HG03097 (cell line): Measurements from ENCODE around the gene SND1.

ENCODE experiments used
- ATAC-seq: cut with Tn5 transposase; IDR thresholded peaks from one replicate; pipeline ENCODE4 v1.9.1; 2021; ENCODE audit not compliant: unreplicated experiment, low FRiP score

The SND1 gene

DNA sequence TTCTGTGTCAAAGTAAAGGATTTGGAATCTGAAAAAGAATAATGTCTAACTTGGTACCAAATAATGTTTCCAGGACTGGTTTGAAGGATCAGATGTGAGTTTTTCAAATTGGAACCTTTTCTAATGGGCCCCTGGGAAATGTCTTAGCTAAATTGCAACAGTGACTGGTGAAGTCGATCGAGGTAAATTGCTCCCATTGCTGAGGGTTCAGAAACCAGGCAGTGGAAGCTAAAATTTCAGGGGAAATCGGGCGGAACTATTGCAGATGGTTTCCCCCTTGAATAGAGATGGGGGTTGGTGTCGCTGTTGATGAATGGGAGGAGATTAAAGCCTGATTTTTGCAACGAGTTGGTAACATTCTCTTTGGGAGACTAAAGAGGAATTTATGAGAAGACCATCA lies 112.7 kb downstream of the SND1 start:
- ATAC-seq: no peak

DNA sequence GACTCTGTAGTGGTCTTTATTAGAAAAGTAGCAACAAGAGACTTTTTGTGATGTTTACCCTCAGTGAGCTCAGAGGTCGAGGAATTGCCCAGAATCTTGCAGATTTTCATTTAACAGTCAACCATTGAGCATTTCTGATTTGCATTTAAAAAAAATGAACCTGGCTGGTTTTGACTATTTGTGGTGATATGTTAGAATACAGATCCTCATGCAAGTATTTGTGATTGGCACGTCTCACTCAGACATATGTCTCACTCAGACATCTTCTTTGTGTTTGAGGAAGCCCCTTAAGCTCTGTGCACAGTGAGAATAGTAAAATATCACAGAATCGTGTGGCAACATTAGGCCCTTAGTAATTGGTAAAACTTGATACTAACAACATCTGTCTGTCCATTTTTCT lies 113.2 kb downstream of the SND1 start:
- ATAC-seq: no peak

DNA sequence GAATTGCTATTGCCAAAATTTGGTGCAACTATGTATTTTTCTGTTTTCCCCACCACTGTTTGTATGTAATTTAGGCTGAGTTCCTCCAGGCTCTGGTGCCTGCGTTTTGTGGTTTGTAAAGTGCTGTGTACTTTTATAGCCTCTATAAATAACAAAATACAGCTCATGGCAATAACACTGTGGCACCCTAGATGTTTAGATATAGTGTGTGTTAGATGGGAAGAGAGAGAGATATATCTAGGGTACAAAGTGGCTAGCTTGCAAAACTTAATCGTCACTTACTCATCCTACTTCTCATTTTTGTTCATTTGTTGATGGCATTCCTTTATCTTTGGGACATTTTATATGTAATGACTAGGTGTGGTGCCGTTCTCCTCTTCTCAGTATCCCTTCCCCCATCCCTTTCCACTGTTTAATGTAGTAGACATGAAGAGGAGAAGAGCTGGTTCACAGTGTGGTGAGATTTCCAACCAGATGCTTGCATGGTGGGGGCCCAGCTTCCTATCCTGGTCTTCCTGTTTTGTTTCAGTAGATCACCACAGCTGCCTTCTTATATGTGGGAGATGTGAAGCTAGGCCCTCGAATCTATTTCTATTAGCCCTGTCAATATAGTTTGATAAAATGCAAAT lies 115.0 kb downstream of the SND1 start:
- no peak for ATAC-seq

DNA sequence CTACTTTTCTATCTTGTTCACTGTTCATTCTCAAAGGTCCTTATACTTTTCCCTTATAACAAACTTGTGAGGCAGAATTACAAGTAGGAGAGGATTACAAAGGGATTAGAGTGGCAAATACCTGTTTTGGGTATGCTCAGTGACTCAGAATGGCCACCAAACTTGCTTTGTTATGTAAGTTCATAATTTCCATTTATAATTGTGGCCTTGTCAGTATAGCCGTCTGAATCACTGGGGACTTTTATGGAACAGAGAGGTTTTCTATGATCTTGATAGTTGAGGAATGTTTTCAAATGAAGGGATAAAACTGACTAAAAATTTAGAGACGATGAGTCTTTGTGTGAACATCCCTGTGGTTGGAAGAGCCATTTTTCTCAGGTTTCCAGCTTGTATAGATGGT lies 116.2 kb downstream of the SND1 start:
- no peak for ATAC-seq

DNA sequence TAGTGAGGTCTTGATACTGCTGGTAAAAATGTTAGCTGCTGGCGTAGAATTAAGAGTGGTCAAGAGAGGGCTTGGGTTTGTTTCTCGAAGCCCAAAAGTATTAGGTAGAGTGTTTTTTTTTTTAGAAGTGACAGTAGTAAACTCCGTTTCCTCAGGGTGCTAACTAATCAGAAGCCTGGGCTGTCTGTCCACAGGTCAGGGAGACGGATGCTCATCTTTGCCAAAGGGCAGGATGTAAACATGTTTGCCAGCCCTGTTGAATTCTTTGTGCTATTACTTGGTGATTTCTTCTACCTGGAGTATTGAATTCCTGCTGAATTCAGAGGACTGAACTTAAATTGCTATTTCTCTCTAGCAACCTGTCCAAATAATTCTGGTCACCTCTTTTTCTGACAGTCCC lies 117.1 kb downstream of the SND1 start:
- no peak for ATAC-seq

DNA sequence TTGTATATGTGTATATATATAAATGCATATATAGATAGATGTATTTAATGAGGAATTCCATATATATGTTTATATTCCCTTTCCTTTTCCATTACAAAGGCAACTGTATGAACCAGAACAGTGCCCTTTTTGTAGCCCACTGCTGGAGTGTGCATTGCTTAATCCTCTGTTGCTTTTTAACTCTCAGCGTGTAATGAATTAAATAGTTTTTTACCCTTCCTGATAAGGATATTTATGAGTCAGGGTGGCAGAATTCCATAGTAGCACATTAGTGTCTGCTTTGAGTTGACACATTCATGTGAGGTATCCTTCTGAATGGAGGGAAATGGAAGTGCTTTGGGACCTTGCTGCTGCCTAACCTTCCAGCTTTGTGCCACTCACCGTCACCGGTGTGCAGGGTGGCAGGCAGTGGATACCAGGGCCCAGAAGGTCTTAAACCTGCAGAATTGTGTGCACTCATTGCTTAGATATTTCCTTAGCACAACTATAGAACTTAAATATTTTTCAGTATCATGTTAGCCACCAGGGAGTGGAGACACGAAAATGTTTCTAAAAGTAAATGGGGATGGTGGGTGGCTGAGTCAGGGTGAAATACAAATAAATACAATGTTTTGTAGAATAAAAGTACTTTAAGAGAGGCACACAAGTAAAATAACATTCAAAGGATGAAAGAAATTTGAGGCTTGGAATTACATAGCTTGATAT lies 117.9 kb downstream of the SND1 start:
- ATAC-seq: no peak

DNA sequence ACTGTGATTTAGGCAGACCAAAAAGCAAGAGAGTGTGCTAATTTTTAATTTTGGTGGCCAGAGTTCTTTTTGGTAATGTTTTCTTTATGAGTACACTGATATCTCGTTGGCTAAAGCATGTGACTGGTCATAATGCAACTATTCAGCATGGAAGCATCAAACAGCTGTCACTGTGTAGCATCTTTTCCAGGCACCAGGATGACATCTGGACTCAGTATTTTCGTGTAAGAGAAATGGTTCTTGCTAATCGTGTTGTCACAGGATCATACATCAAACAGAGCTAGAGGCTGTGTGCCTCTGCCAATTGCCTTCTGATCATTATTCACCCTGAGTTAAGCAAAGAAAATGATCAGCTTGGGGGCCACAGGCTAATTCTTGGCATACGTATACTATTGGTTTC lies 118.9 kb downstream of the SND1 start:
- ATAC-seq: no peak

DNA sequence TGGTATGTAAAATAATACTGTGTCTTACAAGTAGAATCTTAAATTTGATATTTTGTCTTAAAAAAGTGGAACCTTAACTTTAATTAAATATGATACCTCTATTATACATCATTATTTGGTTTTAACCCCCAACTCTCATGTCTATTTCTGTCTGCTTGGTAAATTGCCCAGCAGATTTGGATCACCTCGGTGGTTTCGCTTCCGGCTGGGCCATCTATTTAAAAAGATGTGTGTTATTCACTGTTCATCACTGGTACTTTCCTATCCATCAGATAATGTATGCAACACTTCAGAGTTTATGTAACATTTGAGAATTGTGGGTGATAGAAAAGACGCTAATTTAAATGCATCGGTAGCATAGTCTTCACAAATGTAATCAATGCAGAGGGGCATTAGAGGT lies 119.7 kb downstream of the SND1 start:
- no peak for ATAC-seq

DNA sequence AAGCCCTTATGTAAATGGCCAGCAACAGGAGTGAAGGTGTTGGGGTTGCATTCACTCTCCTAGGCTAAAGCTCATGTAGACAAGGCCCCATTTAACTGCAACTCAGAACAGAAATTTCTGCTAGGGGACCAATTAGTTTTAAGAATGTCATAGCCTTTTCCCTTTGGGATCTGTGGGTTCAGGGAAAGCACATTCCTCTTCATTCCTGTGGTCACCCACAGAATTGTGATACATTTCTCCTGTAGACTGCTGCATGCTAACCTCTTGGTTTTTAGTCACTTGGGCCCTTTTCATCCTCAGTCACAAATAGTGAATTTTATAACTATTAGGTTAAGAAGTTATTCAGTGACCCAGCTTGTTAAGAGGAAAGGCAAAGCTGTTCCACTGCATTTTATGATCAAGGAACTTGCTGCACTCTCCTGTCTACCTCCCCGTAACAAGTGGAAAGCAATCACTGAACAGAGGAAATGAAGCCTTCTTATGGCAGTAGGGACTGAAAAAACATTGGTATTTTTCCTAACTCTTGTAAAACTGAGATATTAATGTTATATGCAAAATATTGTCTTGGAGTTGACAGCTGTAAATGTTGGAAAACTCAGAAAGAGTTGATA lies 124.9 kb downstream of the SND1 start:
- ATAC-seq: no peak

DNA sequence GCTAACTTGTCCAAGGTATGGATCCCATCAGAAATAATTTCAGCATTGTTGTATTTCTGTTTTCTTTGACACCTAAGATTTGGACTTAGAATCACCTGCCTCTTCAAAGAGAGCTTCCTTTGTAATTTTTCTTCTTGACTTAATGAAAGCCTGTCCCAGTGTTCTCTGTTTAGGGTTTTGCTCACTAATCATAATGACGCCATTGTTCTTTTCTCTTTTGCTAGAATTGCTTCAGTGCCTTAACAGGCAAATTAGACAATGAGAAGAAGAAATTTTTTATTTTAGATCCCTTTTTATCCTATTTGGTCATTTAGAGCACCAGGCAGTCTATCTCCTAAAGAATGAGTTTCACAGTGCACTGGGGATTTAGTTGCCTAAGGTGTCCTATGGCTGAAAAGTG lies 128.5 kb downstream of the SND1 start:
- ATAC-seq: no peak

DNA sequence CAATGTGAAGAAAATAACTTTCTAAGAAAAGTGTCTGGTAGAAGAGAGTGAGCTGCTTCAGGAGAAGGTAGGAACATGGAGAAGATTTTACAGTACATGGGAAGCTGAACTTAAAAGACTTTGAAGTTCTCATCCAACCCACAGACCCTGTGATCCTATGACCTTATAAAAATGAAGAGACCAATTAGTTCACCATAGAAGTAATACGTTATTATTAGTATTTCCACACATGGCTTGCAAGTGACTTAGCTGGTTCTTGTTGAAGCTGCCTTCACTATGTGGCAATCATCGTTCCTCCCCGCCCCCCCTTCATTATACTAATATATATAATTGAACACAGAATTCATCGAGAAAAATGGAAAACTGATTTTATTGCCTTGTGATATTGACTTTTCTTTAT lies 129.1 kb downstream of the SND1 start:
- ATAC-seq: no peak

DNA sequence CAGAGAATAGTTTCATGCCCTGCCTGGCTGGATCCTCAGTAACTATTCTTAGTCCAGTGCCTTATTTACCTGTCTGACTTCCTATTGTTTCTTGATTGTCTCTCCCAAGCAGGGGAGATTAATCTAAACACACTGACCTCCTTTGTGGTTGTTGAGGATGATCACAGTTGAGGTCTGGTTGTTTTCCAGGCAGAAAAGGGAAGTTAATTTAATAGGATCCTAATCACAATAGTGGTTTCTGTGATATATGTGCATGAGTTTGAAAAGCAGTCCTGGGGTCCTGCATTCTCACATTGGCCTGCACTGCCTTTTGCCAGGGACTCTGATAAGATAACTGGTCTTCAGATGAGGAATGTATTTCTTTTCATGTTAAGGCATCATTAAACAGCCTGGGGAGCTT lies 130.1 kb downstream of the SND1 start:
- ATAC-seq: no peak

DNA sequence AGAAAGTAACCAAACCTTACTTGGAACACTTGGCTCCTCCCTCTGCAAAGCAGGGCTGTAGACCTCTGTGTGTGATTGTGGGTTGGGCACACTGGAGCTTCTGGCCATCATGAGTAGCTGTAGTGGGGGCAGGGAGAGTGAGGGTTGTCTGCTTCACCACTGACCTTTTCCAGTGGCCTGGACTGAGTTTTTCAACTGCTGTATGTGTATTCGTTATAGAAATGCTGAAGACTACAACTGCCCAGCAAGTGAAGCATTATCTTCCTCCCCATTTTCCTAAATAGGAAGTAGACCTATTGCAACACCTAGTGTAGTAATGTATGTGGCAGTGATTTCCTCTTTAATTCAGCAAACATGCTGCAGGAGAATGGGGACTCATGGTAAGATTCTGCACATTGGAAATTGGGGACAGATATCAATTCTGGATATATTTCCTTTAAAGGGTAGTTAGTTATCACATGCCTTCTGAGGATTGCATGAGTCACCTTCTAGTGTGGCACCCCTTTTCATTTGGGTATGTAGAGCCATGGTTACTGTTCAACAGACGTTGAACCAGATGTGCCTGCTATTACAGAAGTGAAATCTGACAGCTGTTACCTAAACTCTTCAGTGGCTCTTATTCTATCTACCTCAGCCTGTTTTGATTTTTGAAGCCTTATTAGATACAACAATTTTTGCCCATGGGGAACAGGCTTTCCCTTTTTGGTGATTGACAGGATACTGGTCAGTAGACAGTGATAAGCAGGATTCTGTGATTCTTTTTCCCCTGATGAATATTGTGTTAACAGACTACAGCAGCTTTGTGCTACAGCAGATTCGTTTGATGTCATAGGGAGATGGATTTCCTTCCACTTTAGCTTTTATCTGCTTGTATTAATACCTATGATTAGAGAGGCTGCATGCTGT lies 130.9 kb downstream of the SND1 start:
- ATAC-seq: peak; percentile 71

DNA sequence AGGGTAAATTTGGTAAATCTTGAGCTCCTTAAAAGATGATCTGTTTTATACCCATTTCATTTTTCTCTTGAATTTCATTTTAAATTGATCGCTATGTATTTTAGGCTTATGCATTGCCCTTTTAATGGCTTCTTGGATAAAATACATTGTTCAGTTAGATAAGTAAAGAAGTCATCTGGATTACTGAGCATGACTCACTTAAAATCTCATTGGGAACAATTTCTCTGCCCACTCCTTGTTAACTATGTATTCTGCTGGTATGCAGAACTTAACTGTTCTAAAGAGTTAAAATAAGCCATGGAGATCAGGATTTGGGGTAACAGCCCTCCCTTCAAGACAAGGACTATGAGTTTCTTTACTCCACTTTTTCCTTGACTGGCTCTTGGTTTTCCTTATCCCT lies 134.2 kb downstream of the SND1 start:
- ATAC-seq: no peak

DNA sequence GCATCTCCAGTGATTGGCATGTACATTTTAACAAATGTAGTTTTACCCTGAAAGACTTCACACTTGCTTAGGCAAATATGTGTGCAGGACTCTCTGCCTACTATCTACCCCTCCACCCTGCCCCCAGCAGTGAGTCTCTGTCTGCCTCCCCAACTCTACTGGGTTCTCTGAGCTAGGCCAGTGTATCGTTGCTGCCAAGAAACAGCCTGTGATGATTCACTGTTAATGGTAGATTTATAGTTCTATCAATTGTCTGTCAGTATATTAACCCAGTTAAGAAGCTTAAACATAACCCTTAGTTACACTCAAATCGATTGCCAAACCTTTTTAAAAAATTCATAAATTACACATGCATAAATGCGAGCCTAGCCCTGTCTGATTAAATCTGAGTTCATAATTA lies 137.0 kb downstream of the SND1 start:
- ATAC-seq: no peak

DNA sequence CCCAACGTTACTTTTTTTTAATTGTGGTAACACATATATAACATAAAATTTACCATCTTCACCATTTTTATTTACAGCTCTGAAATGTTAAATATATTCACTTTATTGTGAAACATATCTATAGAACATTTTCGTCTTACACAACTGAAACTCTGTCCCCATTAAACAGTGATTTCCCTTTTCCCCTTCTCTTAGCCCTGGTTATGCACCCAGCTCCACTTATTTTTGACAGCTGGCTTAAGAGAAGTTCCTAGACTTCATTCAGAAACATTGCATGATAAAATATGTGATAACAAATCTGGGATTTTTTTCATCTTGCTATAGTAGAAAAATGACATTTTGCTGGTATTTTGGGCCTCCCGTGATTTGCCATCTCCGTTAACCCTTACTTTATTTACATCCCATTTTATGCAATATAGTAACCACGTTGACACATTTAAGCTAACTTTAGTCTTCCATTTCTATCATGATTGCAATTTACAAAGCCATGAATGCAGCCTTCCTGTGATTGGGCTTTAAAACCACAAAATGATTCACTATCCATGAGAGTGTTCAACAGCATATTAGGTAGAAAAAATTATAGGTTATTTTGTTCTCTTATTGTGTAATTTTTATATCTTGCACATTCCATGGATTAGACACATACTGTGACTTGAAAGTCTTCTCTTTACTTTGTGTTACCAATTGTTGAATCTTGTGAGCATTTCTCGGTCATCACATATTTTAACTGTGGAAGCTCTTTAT lies 139.6 kb downstream of the SND1 start:
- ATAC-seq: no peak

DNA sequence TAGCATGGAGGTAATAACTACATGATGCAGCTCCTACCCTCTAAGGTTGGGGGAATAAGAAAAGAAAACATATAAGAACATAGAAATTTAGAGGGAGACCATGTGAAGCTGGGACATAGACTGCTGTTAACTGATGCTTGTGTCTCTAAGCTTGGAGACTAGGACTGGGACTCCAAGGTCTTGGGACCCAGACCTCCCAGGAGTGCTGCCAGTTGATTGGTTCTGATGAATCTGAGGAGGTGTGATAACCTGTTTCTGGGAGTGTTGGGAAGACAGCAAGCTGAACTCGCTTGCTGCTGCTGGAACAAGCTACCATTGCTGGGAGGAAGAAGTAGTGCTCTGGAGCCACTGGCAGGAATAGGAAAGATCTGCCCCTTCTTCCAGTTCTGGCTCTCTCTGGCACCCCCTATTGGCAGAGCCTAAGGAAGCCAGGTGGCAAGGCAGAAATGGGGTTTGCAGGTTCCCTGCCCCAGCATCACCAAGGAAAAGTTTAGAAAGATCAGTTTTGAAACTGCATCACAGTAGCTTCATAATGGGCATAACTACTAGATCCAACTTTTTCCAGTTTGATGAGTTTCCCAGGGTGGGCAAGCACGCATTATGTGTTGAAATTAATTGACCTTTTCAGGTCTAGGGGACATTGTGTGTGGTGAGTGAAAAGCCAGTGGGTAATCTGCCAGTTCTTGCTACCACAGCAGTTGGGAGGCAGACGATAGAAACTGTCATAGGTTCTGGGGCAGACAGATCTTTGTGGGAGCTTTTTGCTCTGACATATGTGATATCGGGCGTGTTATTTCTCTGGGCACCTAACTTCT lies 140.7 kb downstream of the SND1 start:
- ATAC-seq: no peak

DNA sequence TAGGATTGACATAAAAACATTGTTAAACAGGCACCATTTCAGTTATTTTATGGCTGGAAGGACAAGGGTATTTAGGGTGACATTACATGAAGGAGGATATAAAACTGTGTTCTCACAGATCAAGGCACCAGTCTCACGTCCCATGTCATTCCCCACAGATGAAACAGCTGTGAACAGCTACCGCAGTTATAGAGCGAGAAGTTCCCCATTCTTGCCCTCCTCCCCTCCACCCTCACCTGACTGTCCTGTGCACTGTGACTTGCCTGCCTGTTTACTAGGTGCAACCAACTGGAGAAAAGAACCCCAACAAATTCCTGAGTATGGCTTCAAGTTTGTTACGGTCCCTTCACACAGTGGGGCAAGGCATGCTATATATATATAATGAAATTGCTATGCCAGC lies 141.6 kb downstream of the SND1 start:
- ATAC-seq: no peak

DNA sequence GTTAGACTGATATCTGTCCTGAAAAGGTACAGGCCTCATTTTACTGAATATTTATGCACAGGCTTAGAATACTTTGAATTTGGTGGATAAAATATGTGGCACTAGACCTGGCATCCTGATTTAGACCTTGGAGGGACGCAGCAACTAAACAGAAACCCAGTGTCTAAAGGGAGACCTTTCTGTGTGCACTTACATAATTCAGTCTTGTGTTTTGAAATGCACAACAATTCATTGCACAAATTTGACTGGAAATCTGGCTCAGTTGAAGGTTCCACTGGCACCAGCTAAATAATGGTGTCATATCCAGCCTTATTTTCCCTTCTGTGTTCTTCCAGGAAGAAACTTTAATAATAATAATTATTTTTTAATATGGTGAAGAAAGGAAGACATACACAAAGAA lies 142.1 kb downstream of the SND1 start:
- no peak for ATAC-seq

DNA sequence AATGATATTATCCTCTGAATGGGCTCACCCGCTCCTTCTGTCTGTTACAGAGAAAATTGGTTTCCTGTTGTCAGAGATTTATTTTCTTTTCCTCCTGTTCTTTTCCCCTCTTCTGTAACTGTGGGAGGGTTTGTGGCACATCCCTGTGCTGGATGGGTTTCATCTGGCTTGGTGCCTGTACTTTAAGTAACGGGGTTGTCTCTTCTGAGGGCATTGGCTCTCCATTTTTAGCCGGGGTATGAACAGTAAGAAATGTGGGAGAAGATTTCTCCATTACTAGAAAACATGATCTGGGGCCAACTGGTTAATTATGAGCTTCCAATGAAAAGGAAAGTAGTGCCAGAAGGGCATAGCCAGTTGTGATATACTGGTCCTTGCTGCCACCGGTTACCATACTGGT lies 142.6 kb downstream of the SND1 start:
- ATAC-seq: no peak
